Inflammatory macrophage treated with lipopolysaccharide for 4 hours (primary cell): Measurements from ENCODE around the gene MYO7B.

Experiments
- DNase-seq: peaks from one replicate; pipeline ENCODE4 v3.0.0-alpha.2; 2020

Gene MYO7B

DNA sequence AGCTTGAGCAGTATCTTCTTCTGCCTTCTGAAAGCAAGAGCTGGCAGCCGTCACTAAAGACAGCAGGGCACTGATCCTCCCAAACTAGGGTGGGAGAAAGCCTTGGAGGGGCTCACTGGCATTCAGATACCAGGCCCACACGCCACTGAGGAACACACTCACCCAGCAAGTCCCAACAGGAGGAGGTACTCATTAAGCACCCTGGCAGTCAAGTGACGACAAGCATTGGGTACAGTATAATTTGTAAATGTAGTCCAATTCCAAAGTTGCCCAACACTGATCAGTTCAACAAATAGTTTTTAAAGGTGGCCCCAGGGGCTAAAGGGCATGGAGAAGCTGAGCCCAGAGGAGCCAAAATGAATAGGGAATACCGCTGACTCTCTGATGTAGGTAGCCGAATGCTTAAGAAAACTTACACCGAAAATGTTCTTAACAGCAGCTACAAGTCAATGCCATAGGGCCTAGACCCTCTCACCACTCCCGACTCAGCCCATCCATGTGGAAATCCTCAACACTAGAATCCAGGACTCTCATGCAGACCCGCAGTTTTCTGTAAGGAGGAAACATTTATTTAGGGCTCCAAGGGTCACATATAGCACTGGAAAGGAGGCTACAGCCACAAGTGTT is 129.9 kb downstream of the MYO7B start:
- DNase-seq = no peak

DNA sequence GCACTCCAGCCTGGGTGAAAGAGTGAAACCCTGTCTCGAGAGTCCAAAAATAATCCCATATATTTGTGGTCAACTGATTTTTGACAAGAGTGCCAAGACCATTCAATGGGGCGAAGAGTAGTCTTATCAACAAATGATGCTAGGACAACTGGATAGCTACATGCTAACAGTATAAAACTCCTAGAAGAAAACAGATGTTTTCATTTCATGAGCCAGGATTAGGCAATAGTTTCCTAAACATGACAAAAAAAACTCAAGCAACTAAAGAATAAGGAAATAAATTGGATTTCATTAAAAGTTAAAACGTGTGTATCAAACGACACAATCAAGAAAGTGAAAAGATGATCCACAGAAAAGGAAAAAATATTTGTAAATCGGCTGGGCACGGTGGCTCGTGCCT is 133.6 kb downstream of the MYO7B start:
- DNase-seq = no peak

DNA sequence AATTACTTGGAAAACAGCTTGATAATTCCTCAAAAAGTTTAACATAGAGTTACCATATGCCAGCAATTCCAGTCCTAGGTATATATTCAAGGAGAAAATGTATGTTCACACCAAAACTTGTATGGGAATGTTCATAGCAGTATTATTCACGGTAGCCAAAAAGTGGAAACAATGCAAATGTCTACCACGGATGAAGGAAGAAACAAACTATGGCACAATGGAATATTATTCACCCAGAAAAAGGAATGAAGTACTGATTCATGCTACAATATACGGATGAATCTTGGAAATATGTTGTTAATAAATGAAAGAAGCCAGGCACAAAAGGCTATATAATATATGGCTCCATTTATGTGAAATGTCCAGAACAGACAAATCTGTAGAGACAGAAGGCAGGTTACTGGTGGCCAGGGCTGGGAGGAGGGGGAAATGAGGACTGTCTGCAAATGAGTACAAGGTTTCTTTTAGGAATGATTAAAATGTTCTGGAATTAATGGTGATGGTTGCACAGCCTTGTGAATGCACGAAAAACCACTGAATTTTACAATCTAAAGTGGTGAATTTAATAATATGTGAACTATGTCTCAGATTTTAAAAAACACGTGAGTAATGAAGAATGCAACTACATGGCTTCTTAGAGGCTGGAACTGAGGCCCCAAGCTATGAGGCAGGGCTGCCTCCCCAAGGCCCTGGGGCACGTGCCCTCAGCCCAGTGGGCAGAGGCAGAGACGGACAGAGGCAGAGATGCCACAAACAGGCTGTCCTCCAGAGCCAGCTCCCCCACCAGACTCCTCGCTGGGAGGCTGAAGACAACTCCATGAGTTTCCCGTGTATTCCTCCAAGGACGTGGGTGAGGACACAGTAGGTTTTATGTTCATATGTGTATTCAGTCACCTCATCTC is 134.8 kb downstream of the MYO7B start:
- no peak for DNase-seq

DNA sequence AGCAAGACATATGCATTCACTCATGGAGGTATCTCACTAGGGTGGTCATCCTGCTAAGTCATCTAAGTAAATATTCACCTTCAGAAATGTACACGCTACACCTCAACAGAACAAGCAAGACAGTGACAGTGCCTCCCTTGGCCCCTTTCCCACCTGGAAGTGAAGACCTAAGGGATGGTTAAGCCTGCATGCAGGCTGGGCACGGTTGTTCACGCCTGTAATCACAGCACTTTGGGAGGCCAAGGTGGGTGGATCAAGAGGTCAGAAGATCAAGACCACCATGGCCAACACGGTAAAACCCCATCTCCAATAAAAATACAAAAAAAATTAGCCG is 135.4 kb downstream of the MYO7B start:
- no peak for DNase-seq

DNA sequence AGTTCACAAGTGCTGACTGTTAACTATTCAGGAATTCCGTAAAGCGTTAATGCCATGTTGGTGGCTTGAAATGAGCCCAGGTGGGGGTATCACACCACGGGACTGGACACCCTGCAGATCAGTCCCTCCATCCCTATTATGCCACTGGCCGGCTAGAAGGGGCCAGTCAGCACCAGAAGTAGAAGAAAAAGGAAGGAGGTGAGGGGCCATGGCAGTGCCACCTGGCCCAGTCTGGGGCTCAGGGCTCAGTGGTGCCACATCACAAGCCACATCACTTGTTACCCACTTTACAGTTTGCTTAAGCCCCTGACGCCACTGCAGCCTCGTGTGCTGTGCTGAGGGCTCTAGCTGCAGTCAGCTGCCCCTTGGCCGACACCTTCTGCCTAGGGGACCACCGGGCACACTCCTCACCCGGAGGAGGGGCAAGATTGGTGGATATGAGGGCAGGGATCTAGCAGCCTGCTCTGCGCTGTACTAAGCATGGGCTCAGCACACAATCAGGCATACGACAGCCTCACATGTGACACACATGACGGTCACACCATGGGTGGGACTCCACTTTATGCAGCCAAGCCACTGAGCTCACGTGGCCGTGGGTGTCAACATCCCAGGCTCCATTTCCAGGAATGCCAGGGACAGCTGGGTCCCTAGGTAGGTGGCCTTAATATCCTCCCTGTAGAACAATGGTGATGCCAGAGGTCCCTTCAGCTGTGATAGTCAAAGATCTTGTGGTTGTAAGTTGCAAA is 136.2 kb downstream of the MYO7B start:
- DNase-seq = no peak

DNA sequence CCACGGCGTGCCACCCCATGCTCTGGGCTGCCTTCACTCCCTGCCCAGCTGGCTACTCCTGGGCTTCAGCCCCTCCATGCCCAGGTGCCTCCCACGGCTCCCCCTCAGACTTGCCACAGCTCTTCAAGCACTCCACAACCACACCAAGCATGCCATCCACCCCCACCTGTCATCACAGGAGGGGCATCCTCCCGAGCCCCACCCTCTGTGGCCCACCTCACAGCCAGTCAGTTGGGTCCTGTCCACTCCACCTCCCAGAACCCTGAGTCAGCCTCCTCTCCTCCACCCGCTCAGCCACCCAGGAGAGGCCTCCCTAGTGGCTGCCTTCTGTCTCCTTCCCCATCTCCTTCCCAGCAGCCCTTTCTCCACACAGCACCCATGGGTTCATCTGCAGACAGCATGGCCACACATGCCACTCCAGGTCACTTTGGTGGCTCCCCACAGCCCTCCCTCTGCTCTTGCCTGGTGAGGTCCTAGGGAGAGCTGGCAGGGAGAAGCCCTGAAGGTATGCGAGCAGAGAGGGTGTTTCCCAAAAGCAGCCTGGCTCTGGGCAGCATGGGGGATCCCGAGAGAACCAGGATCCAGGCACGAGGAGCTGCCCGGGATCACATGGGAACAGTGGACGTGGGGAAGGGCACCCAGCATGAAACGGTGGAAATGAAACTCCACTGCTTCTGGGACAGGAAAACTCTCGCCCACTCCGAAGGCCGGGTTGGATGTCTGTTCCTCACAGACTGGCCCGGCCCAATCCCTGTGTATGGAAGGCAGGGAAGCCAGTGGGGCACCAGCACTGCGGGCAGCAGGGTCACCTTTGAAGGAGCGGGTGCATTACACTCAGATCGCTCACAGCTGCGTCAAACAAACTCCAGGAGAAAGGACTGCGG is 137.1 kb downstream of the MYO7B start:
- DNase-seq = no peak

DNA sequence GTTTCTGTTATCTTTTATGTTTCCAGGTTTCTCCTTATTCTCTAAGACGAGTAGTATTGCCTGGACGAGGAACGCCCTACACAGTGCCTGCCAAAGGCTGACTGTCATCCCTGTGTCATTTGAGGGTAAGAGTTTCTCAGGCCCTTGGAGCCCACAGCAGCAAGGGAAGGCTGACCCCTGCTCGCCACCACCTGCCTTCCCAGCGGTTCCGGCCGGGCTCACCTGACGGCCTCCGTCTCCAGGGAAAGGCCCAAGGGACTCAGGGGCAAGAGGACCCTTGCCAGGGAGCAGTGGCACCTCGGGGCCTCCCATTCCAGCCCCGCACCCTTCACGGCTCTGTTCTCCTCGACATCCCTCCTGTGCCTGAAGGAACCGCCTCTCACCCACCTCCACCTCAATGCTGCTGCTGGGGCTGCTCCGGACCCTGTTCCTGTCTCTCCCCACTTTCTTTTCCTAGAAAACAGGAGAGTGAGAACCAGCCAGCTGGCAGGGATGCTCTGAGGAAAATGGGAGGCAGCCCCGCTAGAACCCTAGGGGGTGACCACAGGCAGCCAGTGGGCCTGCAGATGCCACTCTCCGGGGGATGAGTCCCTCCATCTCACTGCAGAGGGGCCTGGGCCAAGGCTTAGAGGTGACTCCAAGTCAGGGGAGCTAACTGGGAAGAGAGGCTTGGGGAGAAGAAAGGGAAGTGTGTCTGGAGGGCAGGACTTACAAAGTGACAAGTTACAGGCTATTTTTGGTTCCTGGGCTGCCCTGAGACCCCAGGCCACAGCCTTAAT is 138.0 kb downstream of the MYO7B start:
- no peak for DNase-seq

DNA sequence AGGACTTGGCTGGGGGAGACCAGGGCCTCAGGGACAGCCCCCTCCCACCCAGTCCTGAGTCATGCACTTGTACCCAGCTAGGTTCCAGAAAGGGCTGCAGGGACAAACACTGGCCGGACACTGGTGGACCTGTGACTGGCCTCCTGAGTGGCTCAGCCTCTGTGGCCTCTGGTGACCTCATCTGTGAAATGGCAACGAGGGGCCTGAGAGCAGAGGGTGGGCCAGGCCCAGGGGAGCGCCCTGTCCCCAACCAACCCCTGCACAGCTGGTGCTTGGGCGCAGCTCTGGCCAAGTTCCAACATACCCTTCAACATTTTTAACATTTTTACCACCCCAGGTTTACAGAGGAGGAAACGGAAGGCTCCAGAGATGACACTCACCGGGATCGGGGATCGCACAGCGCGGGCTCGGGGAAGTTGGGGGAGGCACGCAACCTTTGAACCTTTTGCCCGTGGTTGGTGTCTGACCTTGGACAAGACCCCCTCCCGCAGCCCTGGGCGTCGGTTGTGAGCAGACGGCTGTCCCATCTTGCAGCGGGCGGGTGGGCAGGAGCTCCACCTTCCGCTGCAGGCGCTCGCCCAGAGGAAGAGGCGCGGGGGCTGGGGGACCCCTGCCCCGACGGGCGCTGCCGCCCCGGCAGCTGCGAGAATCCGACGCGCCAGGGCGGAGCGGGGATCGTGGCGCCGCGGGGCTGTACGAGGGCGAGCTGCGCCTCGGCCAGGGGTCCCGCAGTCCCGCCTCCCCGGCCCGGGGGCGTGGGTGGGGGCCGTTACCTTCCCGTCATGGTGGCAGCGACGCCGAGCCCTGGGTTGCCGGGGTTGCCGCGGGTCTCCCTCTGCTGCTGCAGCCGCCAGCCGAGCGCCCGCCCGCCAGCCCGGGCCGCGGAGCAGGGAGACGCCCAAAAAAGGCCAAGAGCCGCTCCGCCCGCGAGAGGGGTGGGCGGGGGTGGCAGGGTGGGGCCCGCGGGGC is 139.0 kb downstream of the MYO7B start:
- peak; percentile 18 for DNase-seq

DNA sequence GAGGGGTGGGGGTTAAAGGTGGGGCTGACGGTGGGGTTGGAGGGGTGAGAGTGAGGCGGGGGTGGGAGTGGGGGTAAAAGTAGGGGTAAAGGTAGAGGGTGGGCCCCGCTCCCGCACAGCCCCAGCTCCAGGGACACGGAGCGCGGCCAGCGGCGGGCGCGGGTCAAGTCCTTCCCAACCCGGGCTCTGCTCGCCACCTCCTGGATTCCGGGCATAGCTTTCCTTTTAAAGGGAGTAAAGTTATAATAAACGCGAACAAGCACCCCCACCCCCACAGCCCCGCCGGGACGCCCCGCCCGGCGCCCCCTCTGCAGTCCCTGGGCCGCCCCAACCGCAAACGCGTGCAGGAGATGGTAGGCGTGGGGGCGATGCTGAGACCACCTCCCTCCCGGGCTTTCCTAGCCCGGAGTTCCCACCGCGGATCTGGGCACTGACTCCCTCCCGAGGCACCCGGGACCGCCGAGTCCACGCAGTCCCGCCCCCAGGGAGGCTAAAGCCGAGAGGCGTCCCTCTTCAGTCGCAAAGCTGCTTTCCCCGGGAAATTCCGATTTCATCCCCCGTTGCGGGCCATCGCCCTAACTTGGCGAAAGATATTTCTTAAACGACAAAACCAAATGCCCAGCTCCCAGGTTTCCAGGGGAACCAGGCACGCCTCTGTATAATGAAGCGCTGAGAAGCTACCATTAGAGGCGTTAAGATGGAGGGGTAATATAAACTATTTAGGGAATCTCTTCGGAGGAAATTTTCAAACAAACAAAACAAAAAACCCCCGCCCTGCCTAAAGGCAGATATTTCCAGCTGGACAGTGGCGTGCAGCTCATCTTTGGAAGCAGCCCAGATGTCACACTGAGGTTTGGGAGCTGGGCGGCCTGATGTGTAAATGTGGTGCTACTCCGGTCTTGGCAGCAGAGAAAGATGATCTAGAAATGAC is 140.1 kb downstream of the MYO7B start, which contains the start of gene LIMS2:
Gene LIMS2, minus strand, starts transcription at position 200 of the 931 bp plus-strand sequence. CDS start 506 bp downstream, outside the sequence.
- peak; percentile 54 for DNase-seq

DNA sequence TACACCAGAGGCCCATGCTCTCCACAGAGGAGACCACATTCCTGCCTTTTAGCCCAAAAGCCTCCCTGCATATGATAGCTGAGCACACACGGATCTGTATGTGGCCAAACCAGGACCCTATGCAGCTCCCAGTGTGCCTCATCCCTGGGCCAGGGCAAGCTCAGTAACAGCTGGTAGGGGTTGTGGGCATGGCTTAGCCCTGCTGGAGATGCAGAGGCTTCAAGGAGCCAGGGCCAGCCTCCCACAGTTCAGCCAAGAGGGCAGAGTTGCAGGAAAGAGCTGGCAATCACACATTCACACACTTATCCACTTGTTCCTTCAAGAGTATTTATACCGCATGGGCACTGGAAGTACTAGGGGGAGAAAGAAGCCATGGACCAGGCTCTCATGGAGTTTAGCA is 141.4 kb downstream of the MYO7B start:
- DNase-seq = no peak

DNA sequence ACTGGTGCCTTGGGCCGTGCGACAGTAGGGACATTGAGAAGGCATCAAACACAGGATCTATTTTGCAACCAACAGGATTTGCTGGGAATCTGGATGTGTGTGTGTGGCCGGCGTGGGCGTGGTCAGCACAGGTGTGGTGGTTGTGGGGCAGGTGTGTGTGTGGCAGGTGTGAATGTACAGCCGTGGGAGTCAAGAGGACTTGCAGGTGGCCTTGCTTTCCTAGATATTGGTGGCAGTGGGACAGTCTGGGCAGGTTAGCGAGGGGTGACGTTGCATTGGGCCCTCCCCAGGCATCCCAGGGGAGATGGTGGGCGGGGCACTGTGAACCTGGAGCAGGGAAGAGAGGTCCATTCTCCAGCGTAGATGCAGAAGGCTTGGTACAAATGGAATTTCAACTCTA is 143.0 kb downstream of the MYO7B start:
- DNase-seq = no peak

DNA sequence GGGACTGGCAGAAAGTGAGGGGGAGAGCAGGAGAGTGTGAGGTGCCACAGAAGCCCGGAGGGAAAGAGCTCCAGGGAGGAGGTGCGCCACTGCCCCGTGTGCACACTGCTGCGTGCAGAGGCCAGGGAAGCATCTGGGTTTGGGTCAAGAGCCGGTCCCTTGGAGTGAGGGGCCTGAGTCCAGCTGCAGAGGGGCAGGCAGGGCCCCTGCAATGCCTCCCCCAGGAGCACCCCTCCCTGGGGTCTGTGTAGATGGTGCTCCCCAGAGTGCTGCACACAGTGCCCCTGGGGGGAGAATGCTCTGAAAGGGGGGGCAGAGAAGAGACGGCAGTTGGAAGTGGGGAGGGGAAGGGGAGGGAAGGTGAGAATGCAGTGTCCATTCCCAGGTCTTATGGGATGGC is 143.5 kb downstream of the MYO7B start:
- DNase-seq = no peak

DNA sequence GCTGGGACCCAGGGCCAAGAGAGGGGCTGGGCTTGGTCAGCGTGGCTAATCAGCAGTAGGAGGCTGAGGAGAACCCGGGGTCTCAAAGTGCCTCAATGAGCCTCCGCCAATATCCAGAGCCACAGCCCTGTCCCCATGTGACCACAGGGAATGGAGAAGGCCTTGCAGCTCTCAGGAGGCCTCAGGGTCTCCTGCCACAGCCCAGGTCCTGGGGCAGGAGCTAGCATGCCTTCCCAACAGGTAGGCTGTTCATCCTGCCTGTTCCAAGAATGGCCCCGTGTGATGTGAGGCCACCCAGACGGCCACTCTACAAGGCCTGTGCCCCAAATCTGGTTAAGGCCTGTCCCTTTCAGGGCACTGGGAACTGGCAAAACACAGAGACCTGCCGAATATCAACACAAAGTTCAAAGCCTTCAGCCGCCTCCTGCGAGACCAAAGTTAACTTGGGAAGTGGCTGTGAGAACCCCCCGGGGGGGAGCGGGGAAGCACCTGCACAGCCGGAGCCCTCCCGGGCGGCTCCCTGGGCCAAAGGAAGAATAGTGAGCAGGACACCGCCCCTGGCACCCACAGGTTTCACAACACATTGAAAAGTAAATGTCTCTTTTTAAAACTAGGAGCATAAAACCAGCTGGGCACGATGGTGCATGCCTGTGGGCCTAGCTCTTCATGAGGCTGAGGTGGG is 144.3 kb downstream of the MYO7B start:
- no peak for DNase-seq

DNA sequence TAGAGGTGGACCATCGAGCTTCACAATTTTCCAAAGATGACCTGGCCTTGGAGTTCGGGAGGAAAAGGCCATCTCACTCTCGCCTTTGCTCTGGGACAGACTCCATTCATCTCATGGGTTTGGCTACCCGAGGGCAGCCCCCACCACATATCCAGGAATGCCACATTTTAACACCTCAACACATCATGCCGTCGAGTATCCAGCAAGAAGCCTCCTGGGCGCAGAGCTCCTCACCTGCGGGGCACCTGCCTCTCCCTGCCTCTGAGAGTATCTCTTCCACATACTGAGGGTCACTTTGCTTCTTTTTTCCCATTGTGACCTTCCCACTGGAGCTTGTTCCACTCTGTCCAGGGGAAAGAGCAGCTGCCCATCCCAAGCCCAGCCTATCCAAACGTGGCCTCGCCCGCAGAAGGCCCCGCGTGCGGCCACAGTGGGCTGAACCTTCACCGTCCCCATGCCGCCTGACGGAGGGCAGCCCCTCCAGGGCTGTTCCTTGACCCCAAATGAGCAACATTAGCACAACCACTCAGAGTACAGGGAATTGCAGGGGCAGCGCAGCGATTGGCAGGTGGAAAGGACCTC is 145.3 kb downstream of the MYO7B start:
- DNase-seq = no peak

DNA sequence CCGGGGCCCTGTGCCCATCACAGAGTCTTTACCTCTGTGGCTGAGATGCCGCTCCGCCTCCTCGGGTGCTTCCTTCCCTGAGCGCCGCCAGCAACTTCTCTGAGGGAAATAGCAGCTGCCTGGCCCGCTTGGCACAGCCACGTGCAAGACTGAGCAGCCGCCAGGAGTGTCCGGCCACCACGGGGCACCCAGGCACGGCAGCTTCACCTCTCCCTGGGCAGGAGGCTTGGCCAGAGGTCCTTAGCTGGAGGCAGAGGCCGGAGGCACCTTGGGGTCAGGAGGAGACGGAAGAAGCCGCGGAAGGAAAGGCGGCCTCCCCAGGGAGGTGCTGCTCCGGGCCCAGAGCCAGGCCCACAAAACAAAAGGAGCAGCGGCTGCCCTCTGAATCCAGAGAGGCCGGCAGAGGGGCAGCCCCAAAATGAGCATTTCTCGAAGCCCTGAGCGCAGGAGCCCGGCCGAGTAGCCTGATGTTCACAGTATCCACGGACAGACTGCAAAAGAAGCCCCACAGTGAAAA is 145.9 kb downstream of the MYO7B start:
- DNase-seq = no peak

DNA sequence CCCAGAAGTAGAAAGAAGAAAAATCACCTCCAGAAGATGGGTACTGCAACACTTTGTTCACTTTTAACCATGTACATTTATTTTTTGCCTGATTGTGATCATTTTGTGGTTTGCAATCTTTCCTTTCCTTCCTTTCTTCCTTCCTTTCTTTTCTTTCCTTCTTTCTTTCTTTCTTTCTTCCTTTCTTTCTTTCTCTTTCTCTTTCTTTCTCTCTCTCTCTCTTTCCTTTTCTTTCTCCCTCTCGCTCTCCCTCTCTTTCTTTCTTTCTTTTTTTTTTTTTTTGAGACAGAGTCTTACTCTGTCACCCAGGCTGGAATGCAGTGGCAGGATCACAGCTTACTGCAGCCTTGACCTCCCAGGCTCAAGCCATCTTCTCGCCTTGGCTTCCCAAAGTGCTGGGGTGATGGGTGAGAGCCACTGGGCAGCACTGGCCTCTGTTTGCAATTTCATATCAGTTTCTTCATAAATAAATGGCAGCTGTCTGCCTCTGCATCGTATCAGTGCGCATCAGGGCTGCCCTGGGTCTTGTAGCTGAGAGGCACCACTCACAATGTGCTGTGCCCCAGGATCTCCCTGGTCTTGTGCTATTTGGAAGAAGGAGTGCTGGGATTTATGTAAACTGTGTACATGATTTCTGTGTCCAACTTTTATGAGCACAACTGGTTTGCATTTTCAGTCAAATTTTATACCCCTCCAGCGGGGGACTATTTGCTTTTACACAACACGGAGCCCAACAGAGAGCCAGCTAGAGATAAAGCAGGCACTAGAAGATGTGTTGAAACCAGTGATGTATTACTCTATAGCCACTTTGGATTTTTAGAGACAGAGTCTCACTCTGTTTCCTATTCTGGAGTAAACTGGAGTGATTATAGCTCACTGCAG is 146.7 kb downstream of the MYO7B start:
- no peak for DNase-seq

DNA sequence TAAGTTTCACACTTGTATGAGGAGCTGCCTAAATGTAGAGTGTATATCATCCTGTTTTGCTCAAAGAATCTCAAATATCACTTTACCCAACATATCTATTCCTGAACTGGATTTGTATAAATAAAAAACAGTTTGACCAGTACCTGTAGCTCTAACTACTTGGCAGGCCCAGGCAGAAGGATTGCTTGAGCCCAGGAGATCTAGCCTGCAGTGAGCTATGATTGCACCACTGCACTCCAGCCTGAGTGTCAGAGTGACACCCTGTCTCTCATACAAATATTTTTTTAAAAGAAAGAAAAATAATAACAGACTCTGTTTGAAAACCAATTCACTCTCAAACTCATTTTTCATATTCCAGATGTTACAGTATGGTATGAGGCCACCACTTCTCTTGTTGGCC is 147.6 kb downstream of the MYO7B start:
- no peak for DNase-seq
